Right lung (tissue), 10 donors: ENCODE results near the gene PIGBOS1. TPM values are rescaled to one million over a fixed set of nuclear protein-coding genes. Genes with fewer than 3 reads are reported as not detected.
A peak's percentile ranks its signal among the peaks of the same experiment; 100 is the strongest.

Experiments used
- DNase-seq, 2 donors: peaks; one replicate each; pipeline ENCODE4 v3.0.0-alpha.2; 2013
- long read RNA-seq, 8 donors: transcript quantifications; one replicate each; lab custom pipeline, GENCODE V29; 2026
- polyA plus RNA-seq, 5 donors: library from polyadenylated mRNA; unstranded; fragments of 120-200 nt; gene quantifications; one replicate each; pipeline versions ENCODE4 v1.2.1 to v1.2.3, GENCODE V29; 2013; ENCODE audit warnings: inconsistent platforms in 1 of 5, low replicate concordance in 1 of 5; ENCODE audit not compliant: insufficient read length in 5 of 5, insufficient read depth in 1 of 5

Gene PIGBOS1, protein sequence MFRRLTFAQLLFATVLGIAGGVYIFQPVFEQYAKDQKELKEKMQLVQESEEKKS
- polyA plus RNA-seq: 10 to 100 TPM; 11.4 to 17.7 (median 13.2) TPM
- long read RNA-seq, donor 1, transcript PIGBOS1-201 (2 exons, 866 nt): major isoform, 10 of 18 reads
- long read RNA-seq, donor 1, transcript PIGBOS1-203 (2 exons, 801 nt): minor isoform, 8 of 18 reads
- long read RNA-seq, donor 1, partial matches to known transcripts: 0 of 18 reads
- long read RNA-seq, donor 1, other reads (novel, unspliced or antisense): 0 of 18 reads
- long read RNA-seq, donor 2, partial matches to known transcripts: 22 of 28 reads
- long read RNA-seq, donor 2, other reads (novel, unspliced or antisense): 0 of 28 reads
- long read RNA-seq, donor 3, partial matches to known transcripts: 0 of 6 reads
- long read RNA-seq, donor 3, other reads (novel, unspliced or antisense): 0 of 6 reads
- long read RNA-seq, donor 4, partial matches to known transcripts: 0 of 2 reads
- long read RNA-seq, donor 4, other reads (novel, unspliced or antisense): 0 of 2 reads
- long read RNA-seq, donor 5, transcript PIGBOS1-201 (2 exons, 866 nt): major isoform, 5 of 20 reads
- long read RNA-seq, donor 5, transcript PIGBOS1-203 (2 exons, 801 nt): major isoform, 5 of 20 reads
- long read RNA-seq, donor 5, partial matches to known transcripts: 0 of 20 reads
- long read RNA-seq, donor 5, other reads (novel, unspliced or antisense): 10 of 20 reads
- long read RNA-seq, donor 6, transcript PIGBOS1-201 (2 exons, 866 nt): major isoform, 5 of 17 reads
- long read RNA-seq, donor 6, partial matches to known transcripts: 0 of 17 reads
- long read RNA-seq, donor 6, other reads (novel, unspliced or antisense): 10 of 17 reads
- long read RNA-seq, donor 7, partial matches to known transcripts: 0 of 3 reads
- long read RNA-seq, donor 7, other reads (novel, unspliced or antisense): 0 of 3 reads
- long read RNA-seq, donor 8, partial matches to known transcripts: 0 of 2 reads
- long read RNA-seq, donor 8, other reads (novel, unspliced or antisense): 0 of 2 reads

- DNase-seq: peak; percentile 86 to 88
These were observed at the start of gene PIGBOS1, which contains the start of gene PIGB for GRCh38 chr15:55318588-55319494. TSS of gene PIGBOS1 (minus strand) at chr15:55319123. CDS start at chr15:55317792, 1,331 bp downstream. TSS of gene PIGB (plus strand) at chr15:55319222. CDS start at chr15:55319251, 29 bp downstream.

DNA sequence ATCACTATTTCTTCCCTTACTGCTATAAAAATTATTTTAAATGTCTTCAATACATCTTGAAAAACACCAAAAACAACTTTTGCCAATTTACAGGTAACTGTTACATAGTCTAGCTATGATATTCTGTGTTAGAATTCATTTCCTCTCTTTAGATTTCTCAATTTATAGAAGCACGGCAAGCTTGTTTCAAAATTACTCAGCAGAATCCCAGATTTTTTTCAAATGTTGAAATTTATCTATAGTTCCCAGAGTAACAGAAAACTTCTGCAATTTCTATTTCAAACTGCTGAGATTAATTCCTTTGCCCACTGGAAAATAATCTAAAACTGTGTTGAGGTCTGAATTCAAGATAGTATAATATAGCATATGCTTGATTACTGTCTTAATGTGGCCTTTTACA lies 48.1 kb upstream of the PIGBOS1 start:
- DNase-seq: no peak

DNA sequence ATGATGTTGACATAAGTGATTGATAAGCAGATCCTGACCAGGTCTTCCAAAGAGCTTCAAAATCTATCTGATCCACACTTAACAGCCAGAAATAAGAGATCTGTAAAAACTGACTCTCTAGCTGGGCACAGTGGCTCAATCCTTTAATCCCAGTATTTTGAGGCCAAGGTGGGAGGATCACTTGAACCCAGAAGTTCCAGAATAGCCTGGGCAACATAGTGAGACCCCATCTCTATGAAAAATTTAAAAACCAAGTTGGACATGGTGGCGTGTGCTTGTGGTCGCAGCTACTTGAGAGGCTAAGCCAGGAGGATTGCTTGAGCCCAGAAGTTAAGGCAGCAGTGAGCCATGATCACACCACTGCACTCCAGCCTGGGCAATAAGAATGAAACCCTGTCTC lies 43.7 kb upstream of the PIGBOS1 start:
- DNase-seq: no peak

- no peak for DNase-seq
These were observed 42.1 kb upstream of the PIGBOS1 start for GRCh38 chr15:55361048-55361447.

GRCh38 chr15:55360256-55360655 lies 41.3 kb upstream of the PIGBOS1 start:
- no peak for DNase-seq

- DNase-seq: no peak
These were observed 39.5 kb upstream of the PIGBOS1 start for GRCh38 chr15:55358471-55358870.

DNA sequence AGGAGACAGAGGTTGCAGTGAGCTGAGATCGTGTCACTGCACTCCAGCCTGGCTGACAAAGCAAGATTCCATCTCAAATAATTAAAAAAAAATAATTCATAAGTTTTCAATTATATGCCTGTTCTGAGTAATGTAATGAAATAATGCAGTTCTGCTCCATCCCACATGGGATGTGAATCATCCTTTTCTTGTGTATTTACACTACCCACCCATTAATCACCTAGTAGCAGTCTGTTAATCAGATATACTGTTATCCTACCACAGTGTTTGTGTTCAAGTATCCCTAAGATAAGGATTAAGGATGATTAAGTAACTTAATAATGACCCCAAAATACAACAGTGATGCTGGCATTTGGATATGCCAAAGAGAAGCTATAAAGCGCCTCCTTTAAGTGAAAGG lies 38.9 kb upstream of the PIGBOS1 start:
- DNase-seq: no peak

GRCh38 chr15:55356985-55357585 lies 38.2 kb upstream of the PIGBOS1 start:
- no peak for DNase-seq

DNA sequence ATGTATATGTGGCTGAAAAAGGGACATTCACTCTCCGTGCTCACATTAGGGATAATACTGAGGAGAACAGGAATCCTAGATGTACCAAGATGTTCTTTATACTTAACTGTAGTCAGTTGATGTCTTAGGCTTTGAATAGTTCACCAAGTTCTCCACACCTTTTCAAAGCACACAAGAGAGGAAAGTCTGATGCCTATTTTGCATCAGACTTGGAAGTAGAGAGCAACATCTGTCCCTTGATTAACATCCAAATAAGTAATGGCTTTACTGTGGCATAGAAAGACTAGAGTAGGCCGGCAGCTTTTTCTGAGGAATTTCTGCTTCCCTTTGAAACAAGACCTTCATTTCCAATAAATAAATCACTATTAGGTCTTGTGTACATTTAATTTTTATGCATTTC lies 34.1 kb upstream of the PIGBOS1 start:
- no peak for DNase-seq

DNA sequence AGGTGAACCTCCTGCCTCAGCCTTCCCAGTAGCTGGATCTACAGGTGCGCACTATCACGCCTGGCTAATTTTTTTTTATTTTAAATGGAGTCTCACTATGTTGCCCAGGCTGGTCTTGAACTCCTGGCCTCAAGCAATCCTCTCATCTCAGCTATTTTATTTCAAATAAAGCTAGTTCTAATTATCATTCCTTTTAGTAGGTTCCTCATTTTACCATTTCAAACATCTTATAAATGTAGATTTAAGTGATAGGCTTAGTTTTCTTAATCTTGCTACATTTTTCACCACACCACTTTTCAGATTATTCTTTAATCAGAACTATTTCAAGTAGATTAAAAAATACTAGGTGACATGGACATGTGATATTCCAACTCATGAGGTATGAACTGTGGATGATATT lies 30.4 kb upstream of the PIGBOS1 start:
- DNase-seq: no peak

- DNase-seq: no peak
These were observed 29.4 kb upstream of the PIGBOS1 start for GRCh38 chr15:55348281-55348778.

GRCh38 chr15:55344206-55344605 lies 25.3 kb upstream of the PIGBOS1 start:
- DNase-seq: peak in 1 of 2 donors; percentile 7

DNA sequence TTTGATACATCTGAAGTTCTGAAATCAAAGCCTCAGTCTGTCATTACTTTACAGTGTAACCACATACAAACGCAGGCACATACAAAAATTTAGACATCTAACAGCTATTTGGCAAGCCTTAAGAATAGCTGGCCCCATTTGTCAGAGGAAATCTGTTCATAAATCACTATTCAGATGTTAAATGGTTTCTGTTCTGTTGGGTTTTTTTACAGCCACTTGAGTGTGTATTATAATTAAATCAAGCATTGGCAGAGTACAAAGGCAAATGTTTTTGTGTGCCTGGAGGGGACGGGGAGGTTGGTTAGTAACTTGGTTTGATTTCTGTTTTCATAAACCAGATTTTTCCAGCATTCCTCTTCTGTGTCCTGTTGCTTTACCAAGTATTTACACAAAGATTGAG lies 24.2 kb upstream of the PIGBOS1 start:
- no peak for DNase-seq

- no peak for DNase-seq
These were observed 18.2 kb upstream of the PIGBOS1 start for GRCh38 chr15:55337160-55337559.

- no peak for DNase-seq
These were observed 16.1 kb upstream of the PIGBOS1 start for GRCh38 chr15:55334997-55335396.

DNA sequence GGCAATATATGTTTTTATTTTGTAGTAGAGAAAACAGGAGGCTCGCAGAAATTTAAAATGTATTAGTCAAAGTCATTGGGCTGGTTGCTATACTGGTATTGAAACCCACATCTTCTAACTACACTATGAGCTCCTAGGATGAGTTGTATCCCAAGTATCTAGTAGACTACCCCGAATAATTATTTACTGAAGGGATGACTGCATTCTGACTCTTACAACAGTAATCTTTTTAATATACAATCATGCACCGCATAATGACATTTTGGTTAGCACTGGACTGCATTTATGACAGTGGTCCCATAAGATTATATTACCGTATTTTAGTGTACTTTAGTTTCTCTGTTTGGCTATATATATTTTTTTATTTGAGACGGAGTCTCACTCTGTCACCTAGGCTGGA lies 15.4 kb upstream of the PIGBOS1 start:
- no peak for DNase-seq

- no peak for DNase-seq
These were observed 8.5 kb upstream of the PIGBOS1 start for GRCh38 chr15:55327387-55327786.

DNA sequence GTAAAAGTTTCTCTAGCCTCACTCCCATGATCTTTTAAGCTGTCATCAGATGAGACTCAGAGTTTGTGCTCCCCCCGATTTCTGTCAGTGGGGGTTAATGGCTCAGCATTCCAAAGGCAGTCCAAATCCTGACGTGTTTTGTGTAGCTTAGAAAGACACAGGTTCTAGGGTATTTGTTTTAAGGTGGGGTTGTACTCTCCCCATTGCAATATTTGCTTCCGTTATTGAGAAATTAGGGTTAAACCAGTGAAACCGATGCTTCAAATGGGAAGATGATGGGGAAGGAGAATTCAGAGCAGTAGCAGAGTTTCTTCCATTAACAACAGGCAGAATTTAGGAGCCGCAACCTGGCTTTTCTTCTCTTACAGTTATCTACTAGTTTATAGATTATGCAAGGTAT lies 3.5 kb upstream of the PIGBOS1 start:
- DNase-seq: no peak

DNA sequence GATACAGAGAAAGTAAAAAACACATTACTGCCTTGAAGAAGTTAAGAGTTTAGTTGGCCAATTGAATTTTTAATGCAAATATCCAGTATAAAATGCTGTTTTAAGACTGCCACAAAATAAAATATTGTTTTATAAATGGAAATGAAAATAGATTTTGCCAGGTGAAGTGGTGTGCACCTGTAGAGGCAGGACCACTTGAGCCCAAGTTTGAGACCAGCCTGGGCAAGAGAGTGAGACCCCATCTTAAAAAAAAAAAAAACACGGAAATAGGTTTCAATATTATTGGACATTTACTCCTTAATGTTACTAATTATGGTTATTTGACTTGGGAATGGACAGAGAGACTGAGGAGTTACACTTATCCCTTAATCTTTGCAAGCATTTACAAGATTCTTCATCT lies 2.0 kb upstream of the PIGBOS1 start:
- DNase-seq: no peak

DNA sequence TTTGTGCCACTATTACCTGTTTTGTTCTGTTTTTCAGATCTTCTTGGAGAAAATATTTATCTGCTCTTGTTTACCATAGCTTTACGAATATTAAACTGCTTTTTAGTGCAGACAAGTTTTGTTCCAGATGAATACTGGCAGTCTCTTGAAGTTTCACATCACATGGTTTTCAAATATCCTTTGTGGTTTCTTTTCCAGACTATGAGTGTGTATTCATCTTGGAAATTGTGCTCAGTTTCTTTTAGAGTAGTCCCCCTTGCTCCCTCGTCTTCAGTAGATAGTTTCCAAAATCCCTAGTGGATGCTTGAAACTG lies 1.3 kb upstream of the PIGBOS1 start:
- DNase-seq: no peak
